Measurements from ENCODE around the gene PRKCA.

The PRKCA gene

GRCh38 chr17:66790501-66791061 lies 488.2 kb downstream of the PRKCA start:
- DNase-seq, result no peak

DNA sequence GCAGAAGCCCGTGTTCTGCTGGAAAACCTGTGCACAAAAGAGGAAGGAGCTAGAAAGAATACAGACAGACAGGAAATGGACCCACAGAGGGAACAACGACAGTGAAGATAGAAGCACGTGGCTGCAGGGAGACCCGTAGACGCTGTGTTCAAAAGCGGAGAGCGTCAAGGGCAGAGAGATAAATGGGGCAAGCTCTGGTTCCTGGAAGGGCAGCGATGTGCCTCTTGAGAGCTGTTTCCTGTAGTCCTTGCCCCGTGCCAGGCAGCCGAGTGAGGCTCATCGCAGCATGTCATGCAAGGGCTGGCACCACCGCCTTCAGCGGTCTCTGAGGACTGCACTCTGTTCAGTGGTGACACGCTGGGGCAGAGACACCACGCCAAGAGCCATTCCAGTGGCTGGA lies 488.9 kb downstream of the PRKCA start:
- no peak for DNase-seq

GRCh38 chr17:66793814-66794213 lies 491.4 kb downstream of the PRKCA start:
- no peak for DNase-seq

DNA sequence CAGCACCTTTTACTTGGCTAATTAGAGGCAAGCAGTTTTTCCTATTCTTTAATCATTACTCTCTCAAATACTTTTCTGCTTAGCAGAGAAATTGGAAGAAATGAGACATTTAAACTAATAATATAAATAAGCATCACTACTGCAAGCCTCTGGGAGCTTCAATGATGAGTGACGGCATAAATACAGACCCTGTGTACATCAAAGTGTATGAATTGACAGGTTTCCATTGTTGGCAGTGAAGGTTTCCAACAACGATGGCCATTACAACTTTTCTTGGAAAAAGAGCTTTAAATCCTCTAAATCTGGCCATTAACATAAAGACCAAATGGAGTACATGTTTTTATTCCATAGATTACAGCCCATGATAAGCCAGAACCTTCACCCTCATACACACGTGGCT lies 493.1 kb downstream of the PRKCA start:
- DNase-seq, result no peak

DNA sequence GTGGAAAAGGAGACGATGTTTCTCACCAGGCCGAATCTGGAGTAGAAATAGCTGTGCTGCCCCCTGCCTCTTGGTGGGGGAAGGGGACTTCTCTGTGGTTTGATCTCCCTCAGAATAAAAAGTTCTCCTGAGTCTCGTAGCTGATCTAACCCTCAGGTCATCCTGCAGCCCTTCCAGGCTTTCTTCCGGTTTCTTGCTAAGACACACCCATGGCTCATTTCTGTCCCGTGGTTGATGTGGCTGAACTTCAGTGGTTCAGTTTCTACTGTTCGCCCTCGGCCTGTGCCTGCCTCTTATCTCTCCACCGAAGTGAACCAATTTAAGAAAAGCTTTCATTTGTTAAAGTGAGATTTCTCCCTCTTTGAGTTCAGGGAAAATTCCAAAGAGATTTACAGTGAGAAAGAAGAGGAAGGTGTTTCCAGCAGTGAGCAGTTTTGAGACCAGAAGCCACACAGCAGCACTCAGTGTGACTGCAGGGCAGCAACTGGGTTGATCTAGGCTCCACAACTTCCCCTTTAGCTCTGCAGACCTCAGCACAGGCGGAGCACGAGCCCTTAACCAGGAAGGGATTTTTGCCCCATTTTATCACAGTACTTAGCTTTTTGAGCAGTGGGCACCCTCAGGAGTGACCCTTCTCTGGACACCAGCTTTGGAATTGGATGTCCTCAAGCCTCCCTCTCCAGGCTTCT lies 497.6 kb downstream of the PRKCA start:
- DNase-seq, result no peak

- DNase-seq, result no peak
These were observed 501.1 kb downstream of the PRKCA start for GRCh38 chr17:66803474-66803951.

DNA sequence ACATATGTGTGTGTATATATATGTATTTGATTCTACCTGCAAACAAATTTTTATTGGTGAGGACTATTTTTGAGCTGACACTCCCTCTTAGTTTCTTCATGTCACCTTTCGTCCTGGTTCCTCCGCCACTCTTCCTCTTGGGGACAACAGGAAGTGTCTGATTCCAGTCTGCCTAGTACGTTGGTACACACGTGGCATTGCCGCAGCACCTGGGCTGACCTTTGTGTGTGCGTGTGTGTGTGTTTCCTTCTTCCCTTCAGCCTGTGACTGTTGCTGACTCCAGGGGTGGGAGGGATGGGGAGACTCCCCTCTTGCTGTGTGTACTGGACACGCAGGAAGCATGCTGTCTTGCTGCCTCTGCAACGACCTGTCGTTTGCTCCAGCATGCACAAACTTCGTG lies 503.2 kb downstream of the PRKCA start:
- no peak for DNase-seq

DNA sequence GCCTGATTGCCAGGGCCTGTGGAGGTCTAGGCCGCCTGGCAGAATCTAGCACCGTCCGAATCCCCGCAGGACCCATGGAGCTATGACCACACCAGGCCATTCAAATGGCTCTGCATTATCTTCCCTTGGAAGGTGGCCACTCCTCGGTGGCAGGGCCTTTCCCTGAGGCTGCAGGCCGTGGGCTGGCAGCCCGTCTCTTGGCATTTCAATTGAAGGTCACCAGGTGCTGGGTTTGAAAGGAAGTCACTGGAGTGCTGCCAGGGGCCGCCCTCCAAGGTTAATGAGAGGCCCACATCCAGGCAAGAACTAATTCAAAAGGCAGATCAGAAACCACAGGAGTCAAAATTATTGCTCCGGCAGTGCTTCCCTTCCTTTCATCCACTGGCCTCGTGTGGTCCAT lies 504.8 kb downstream of the PRKCA start:
- no peak for DNase-seq

DNA sequence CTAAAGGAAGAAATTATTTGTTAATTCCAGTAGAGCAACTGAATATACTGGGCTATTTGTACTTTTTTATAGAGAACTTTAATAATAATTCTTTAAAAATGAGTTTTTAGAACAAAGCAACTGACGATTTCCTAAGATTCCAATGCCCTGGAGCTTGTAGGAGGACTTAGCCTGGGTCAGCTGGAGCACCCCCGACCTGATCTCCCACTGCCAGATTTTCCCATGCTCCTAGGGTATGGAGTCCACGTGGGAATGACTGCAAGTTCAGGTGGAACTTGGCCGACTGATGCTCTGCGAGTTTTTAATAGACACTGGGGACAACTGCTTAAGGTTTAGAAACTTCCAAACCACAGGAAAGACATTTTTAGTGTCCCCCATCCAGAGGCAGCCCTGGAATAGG lies 507.0 kb downstream of the PRKCA start:
- DNase-seq, result no peak

GRCh38 chr17:66810951-66811682 lies 508.7 kb downstream of the PRKCA start:
- no peak for DNase-seq

DNA sequence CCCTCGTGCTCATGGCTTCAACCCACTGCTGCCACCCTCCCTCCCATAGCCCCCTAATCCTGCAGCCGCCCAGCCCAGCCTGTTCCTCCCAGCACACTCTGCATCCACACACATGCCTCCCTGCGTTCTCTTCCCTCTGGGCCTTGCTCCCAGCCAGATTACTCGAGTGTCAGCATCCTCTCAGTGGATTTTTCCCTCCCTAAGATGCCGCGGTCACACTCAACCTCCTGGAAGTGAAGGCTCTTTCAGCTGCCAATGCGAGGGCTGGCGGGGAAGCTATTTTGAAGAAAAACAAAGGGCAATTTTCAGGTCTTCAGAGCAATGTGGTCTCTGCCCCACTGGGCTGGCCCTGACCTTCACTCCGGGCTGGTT lies 509.3 kb downstream of the PRKCA start:
- DNase-seq, result no peak

DNA sequence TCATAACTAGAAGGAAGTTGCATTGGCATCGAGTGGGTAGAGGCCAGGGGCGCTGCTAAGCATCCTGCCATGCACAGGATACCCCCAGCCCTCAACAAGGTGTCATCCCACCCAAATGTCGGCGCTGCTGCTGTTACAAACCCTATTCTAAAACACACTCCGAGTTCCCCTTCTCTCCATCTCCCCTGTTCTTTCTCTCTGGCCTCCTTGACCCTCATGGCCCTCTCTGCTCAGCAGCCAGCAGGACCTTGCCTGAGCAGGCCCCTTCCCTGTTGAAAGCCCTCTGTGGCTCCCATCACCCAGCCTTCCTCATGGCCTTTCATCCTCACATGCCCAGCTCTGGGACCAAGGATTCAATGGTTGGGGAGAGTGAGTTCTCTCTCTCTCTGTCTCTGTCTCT lies 510.2 kb downstream of the PRKCA start:
- no peak for DNase-seq

DNA sequence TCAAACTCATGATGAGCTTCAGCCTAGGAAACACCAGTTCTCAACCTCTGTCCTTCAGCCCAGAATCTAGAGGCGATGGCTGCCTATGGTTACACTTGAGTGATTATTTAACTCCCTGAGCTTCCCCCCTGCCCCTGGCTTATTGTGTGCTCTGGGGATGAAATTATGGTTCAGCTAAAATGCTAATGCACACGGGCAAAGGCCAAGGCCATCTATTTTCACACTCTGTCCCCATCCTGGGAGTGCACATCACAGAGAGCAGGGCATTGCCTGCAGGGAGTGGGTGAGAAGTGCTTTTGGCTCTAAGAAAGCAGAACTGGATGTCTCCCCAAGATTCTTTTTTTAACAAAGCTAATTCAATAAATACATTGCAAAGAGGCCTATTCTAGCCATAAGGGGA lies 510.9 kb downstream of the PRKCA start:
- no peak for DNase-seq

GRCh38 chr17:66814026-66814425 lies 511.6 kb downstream of the PRKCA start:
- DNase-seq, result no peak

DNA sequence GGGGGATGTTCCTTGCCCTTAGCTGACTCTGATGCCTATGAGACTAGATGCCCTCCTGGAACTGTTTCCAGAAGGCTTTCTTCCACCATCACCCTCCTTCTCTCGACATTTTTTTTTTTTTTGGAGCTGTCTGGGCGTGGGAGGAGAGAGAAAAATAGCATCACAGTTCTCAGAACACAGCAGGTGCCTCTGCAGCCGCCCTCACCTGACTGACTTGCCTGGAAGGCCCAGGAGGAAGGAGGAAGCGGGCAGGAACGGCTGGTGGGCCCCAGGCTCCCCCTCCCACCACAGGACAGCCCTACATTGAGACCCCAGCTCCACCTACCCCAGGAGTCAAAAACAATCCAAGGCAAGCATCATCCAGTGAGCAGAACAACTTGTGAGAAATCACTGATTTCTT lies 512.2 kb downstream of the PRKCA start:
- no peak for DNase-seq

DNA sequence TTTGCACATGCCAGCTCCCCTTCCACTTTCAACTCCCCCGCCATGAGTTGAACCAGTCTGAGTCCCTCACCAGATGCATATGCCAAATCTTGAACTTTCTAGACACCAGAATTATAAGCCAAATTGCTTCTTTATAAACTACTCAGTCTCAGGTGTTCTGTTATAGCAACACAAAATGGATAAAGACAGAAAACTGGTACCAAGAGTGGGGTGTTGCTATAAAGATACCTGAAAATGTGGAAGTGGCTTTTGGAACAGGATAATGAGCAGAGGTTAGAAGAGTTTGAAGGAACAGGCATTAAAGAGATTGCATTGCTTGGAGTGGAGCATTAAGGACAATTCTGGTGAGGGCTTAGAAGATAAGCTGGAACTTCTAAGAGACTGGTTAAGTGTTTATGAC lies 515.3 kb downstream of the PRKCA start:
- no peak for DNase-seq

GRCh38 chr17:66819466-66819865 lies 517.1 kb downstream of the PRKCA start:
- DNase-seq, result no peak

- DNase-seq, result no peak
These were observed 519.6 kb downstream of the PRKCA start for GRCh38 chr17:66822009-66822408.

DNA sequence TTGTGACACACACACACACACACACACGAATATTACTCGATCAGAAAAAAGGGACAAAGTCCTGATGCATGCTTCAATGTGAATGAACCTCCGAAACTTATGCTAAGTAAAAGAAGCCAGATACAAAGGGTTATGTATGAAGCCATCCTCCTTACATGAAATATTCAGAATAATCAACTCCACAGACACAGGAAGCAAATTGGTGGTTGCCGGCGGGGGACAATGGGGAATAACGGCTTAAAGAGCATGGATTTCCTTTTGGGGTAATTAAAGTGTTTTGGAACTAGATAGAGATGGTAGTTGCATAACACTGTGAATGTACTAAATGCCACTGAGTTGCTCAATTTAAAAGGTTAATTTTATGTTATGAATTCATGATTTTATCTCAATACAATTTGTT lies 524.4 kb downstream of the PRKCA start:
- no peak for DNase-seq

- DNase-seq, result no peak
These were observed 527.0 kb downstream of the PRKCA start for GRCh38 chr17:66829386-66829864.

DNA sequence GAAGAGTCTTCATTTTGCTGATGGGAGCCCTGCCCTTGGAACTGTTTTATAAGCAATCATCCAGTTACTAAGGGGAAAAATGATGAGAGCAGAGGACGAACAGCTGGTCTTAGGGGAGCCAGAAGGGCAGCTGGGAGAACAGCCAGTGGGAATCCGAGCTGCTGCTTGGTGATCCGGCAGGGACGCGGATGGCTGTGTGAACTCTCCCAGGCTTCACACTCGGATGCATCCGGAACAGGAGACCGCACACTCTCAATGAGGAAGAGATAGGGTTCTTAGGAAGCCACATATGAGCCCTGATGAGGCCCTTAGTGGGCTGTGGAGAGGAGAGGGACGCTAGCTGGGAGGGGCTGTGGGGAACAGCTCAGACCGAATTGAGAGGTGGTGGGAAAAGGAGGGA lies 527.5 kb downstream of the PRKCA start:
- no peak for DNase-seq

DNA sequence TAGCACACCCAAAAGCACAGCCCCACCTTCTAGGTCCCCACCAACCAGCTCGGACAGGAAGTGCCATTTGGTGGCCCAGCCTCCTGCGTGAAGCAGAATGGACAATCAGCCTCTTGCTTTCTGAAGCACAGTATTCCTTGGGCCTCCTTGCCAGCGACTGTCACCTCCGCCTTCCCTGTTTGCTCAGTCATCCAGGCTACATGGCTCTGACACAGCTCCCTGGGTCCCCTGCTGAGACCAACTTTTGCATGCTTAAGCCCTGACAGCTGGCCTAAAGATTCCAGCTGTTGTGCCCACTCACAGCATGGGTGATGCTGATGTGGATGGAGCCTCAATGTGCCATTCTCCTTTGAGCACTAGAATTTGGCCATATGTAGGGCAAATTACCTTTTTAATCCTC lies 528.0 kb downstream of the PRKCA start:
- no peak for DNase-seq

DNA sequence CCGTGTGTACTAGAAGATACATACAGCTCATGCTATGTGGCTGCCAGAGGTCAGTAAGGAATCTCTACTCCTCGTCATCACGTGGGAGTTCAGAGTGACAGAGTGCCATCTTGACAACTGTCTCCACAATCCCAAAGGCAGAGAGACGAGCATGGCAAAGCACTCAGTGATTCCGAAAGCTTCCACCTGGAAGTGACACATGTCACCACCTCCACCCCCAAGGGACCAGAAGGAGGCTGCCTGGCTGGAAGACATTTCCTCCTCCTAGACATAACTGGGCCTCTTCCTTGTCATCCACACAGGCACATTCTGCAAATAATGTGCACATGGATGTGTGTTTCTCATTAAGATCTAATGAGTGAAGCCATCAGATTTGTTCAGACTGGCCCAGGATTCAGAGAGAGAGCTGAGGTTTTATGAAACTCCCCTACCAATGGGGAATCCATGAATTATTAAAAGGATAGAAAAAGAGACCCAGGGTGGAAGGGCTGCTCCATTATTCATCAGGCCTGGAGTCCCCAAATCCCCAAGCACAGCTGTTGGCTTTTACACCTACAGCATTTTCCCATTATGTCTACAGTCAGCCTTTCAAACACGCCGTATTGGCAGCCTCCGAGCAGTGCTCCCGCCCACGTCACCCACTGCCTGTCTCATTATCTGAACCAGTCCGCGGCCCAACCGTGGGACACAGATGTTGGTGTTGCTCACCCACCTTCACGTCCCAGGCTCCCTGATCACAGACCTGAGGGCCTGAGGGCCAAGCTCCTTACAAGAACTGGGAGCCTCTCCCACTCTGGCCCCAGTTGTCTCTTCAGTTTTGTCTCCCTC lies 529.2 kb downstream of the PRKCA start:
- no peak for DNase-seq

Data from CD4-positive, alpha-beta T cell treated with Interleukin-4 for 4 hours (primary cell).